Heart left ventricle (tissue), 16 donors: ENCODE results near the gene NLRX1. TPM values are rescaled to one million over a fixed set of nuclear protein-coding genes. Genes with fewer than 3 reads are reported as not detected.

ENCODE experiments used
- ATAC-seq, 4 donors: fragments of 200-7000 bp; cut with Tn5 transposase; one replicate each; pipeline ENCODE4 v1.9.1; 2020 to 2022; ENCODE audit warnings: moderate library complexity in 4 of 4, mild to moderate bottlenecking in 3 of 4, moderate number of reproducible peaks in 1 of 4
- DNase-seq, 5 donors: peaks; one replicate each; pipeline ENCODE4 v3.0.0-alpha.2; 2020
- H3K27ac ChIP-seq, 12 donors: fragments of 200-600 bp; sonication (generic) in 4 of 12; one replicate each; pipeline versions ENCODE4 v1.5.0 to v1.8.0; 2016 to 2022; ENCODE audit warnings: mild to moderate bottlenecking in 2 of 12
- H3K27me3 ChIP-seq, 9 donors: fragments of 200-600 bp; sonication (generic) in 2 of 9; one replicate each; pipeline versions ENCODE4 v1.5.1 to v1.8.0; 2016 to 2022; ENCODE audit warnings: mild to moderate bottlenecking in 3 of 9
- H3K36me3 ChIP-seq, 9 donors: fragments of 200-600 bp; sonication (generic) in 2 of 9; one replicate each; pipeline versions ENCODE4 v1.5.0 to v1.8.0; 2018 to 2022; ENCODE audit warnings: mild to moderate bottlenecking in 2 of 9
- H3K4me1 ChIP-seq, 12 donors: fragments of 200-600 bp; sonication (generic) in 4 of 12; one replicate each; pipeline versions ENCODE4 v1.5.0 to v1.8.0; 2016 to 2022; ENCODE audit warnings: mild to moderate bottlenecking in 3 of 12
- H3K4me3 ChIP-seq, 12 donors: fragments of 200-600 bp; sonication (generic) in 4 of 12; one replicate each; pipeline versions ENCODE4 v1.5.0 to v1.8.0; 2017 to 2022; ENCODE audit warnings: mild to moderate bottlenecking in 9 of 12, moderate library complexity in 4 of 12
- H3K9me3 ChIP-seq, 12 donors: fragments of 200-600 bp; sonication (generic) in 4 of 12; one replicate each; pipeline versions ENCODE4 v1.5.0 to v1.8.0; 2016 to 2022; ENCODE audit warnings: mild to moderate bottlenecking in 1 of 12
- POLR2A ChIP-seq, 2 donors: fragments of 450-650 bp; IDR thresholded peaks; one replicate each; pipeline ENCODE4 v1.6.1; 2017; ENCODE audit warnings: antibody characterized with exemption in 2 of 2, mild to moderate bottlenecking in 2 of 2, moderate library complexity in 2 of 2
- WGBS, 4 donors: extraction: QIAGEN DNeasy Blood & Tissue Kit in 2 of 4; methylation state at CpG; one replicate each; pipeline versions ENCODE4 v1.1.5 to v1.1.7; 2013 to 2018; 5-methylcytosine and 5-hydroxymethylcytosine counted together
- intact Hi-C, 10 donors: fragments of 100-400 bp; cut with DNase I; formaldehyde crosslinking; loops; one replicate each; pipeline versions ENCODE4 v1.11.1 to v1.14.2; 2022
- long read RNA-seq, 3 donors: library from polyadenylated mRNA; unstranded; transcript quantifications; one replicate each; pipeline ENCODE4 v2.0.0, GENCODE V29; 2020 to 2021
- polyA plus RNA-seq, 2 donors: library from polyadenylated mRNA; stranded (reverse); fragments of 200-250 nt; gene quantifications; one replicate each; pipeline ENCODE4 v1.2.3, GENCODE V29; 2013
- total RNA-seq, 9 donors: library from RNA; depleted of rRNA in 2 of 9; stranded (reverse); fragments of >200 nt in 2 of 9; fragmentation: NEBNext Ultra II Directional in 3 of 9; extraction: Animal tissue kit (Norgen Biotek cat#: 25700) in 3 of 9; gene quantifications; one replicate each; pipeline versions ENCODE4 v1.1.0 to v1.2.4, GENCODE V29; 2016 to 2023
- TF ChIP-seq, protein P1 (sequence below), 12 donors: fragments of 200-600 bp; sonication (generic) in 4 of 12; IDR thresholded peaks; one replicate each; pipeline versions ENCODE4 v1.5.0 to v1.8.0; 2018 to 2022; ENCODE audit warnings: antibody characterized with exemption in 12 of 12, mild to moderate bottlenecking in 5 of 12
- donor health status: ischemic (EF 13 %, LVEDD 7.1; RV severe dilation, severe dysfunction).
- donor health status: healthy with polysubstance abuse.
- donor health status: DM: no; HTN: yes; CAD: no.
- donor health status: DM: no; HTN: no; CAD: no.
- donor health status: ischemic (EF 25% LVEDD 6.9; RV normal size, moderate dysfunction).
- donor health status: ischemic (EF 25% LVEDD 5.7; RV mildly dilated, moderate dysfunction).
- donor health status: healthy.
- donor health status: DM: yes; HTN: yes; CAD: no.
- donor health status: ischemic (EF 35%, LVEDD 5.7; RV mildly dilated, moderate dysfunction).
- donor health status: nonischemic (EF 11% LVEDD 7.7; RV severe dilation, severe dysfunction).
- donor health status: DM: yes; HTN: yes; CAD: no.
- donor health status: PGD.
- donor health status: ischemic (EF 29% LVEDD 5.4; RV normal size, mild dysfunction).
- donor health status: nonischemic (EF 23%, LVEDD 6.1; RV moderate dilation, normal function).

NLRX1 gene, protein sequence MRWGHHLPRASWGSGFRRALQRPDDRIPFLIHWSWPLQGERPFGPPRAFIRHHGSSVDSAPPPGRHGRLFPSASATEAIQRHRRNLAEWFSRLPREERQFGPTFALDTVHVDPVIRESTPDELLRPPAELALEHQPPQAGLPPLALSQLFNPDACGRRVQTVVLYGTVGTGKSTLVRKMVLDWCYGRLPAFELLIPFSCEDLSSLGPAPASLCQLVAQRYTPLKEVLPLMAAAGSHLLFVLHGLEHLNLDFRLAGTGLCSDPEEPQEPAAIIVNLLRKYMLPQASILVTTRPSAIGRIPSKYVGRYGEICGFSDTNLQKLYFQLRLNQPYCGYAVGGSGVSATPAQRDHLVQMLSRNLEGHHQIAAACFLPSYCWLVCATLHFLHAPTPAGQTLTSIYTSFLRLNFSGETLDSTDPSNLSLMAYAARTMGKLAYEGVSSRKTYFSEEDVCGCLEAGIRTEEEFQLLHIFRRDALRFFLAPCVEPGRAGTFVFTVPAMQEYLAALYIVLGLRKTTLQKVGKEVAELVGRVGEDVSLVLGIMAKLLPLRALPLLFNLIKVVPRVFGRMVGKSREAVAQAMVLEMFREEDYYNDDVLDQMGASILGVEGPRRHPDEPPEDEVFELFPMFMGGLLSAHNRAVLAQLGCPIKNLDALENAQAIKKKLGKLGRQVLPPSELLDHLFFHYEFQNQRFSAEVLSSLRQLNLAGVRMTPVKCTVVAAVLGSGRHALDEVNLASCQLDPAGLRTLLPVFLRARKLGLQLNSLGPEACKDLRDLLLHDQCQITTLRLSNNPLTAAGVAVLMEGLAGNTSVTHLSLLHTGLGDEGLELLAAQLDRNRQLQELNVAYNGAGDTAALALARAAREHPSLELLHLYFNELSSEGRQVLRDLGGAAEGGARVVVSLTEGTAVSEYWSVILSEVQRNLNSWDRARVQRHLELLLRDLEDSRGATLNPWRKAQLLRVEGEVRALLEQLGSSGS
- 10 to 100 TPM; 19.7 to 47.0 (median 30.7) TPM for total RNA-seq
- polyA plus RNA-seq = 10 to 100 TPM; 10.6 to 13.7 TPM
- long read RNA-seq, donor 1, full-length matches to known transcripts = 24 of 120 reads
- long read RNA-seq, donor 1, partial matches to known transcripts = 50 of 120 reads
- long read RNA-seq, donor 1, other reads (novel, unspliced or antisense) = 46 of 120 reads
- long read RNA-seq, donor 2, full-length matches to known transcripts = 20 of 72 reads
- long read RNA-seq, donor 2, partial matches to known transcripts = 45 of 72 reads
- long read RNA-seq, donor 2, other reads (novel, unspliced or antisense) = 7 of 72 reads
- long read RNA-seq, donor 3, full-length matches to known transcripts = 16 of 58 reads
- long read RNA-seq, donor 3, partial matches to known transcripts = 22 of 58 reads
- long read RNA-seq, donor 3, other reads (novel, unspliced or antisense) = 20 of 58 reads

DNA sequence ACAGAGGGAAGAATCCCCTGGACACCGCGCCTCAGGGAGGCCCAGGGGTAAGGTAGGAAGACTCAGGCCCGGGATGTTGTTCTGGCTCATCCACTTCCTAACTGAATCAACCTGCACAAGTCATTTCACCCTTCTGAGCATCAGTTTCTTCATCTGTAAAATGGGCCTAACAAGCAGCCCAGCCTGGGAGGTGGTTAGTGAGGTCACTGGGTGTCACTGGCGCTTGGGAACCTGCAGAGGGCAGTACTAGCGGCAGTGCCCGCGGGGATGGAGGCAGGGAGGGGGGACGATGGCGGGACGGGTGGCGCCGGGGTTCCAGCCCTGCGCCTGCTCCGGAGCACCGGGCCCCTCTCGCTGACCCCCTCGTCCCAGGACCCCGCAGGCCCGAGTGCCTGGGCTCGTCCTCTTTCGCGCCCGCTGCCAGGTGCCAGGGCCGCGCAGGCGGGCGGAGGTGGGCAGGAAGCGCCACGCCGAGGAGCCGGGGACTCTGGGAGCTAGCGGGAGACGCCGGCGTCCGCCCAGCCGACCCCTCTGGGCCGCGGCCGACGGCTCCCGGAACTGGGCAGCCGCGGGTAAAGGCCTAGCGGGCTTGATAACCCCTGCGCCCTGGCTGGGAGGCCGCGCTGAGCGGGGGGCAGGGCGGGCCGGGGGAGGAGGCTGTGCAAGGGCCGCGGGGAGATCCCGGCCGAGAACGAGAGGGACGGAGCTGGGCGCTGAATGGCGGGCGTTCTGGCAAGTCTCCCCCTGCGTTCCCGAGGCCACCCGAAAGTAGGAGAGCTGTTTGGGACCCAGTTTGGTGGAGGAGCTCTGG, at the start of gene NLRX1:
TSS of gene NLRX1 (plus strand) at position 255 of the 811 bp plus-strand sequence. CDS start 2,679 bp downstream, outside the sequence.
- Histone ChIP-seq H3K36me3 (peaks cover 0 to 8% (median 3%) of the 10 kb centered on the region in 9 donors), H3K4me1 (peaks cover 0 to 19% (median 6%) of the 10 kb centered on the region in 12 donors), H3K27ac (peak within 1 kb of the TSS; percentile 80 to 98 (median 96)), H3K4me3 (peak within 1 kb of the TSS; percentile 40 to 99 (median 92)), H3K27me3 (no peaks in the 10 kb centered on the region), H3K9me3 (no peaks in the 10 kb centered on the region)
- TF ChIP-seq, protein P1, sequence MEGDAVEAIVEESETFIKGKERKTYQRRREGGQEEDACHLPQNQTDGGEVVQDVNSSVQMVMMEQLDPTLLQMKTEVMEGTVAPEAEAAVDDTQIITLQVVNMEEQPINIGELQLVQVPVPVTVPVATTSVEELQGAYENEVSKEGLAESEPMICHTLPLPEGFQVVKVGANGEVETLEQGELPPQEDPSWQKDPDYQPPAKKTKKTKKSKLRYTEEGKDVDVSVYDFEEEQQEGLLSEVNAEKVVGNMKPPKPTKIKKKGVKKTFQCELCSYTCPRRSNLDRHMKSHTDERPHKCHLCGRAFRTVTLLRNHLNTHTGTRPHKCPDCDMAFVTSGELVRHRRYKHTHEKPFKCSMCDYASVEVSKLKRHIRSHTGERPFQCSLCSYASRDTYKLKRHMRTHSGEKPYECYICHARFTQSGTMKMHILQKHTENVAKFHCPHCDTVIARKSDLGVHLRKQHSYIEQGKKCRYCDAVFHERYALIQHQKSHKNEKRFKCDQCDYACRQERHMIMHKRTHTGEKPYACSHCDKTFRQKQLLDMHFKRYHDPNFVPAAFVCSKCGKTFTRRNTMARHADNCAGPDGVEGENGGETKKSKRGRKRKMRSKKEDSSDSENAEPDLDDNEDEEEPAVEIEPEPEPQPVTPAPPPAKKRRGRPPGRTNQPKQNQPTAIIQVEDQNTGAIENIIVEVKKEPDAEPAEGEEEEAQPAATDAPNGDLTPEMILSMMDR (IDR thresholded peaks at IDR 0.05) = peak; percentile 76 to 90 (median 85)
- peak; percentile 12 to 71 for TF ChIP-seq POLR2A (IDR thresholded peaks at IDR 0.05)
- intact Hi-C loops = loop anchor here in 2 of 10 donors (2.0 kb wide), 2 partner anchors 28 to 62 kb away; partner anchors contain the start of gene C2CD2L (in 1 of the 2)
- ATAC-seq (peak; percentile 86 to 96 (median 94)), DNase-seq (peak; percentile 85 to 92 (median 89))
- 4 to 11% (median 7%) methylated on average over 17 to 63 of the region's 63 CpGs for WGBS, 4 donors

DNA sequence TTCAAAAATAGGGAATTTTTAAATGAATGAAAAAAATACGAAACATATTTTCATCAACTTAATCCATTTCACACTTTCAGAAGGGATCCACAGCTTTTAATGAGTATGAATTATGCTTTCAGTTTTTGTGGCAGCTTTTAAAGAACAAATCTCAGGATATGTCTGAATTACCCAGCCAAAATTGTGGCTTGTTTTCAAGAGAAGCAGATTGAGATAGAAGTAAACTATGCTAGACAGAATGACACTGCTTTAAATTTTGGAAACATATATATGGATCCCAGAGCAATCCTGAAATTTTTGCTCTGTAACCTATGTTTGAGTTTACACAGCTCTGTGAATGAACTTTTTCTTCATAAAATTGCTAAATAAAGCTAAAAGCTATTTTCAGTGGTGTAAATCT, 49.6 kb upstream of the NLRX1 start:
- TF ChIP-seq, protein P1 (IDR thresholded peaks at IDR 0.05) = no peak
- no peak for TF ChIP-seq POLR2A (IDR thresholded peaks at IDR 0.05)
- Histone ChIP-seq H3K27me3 (no peaks in the 10 kb centered on the region), H3K27ac (no peak overlapping the region), H3K4me1 (peaks cover 5 to 53% (median 17%) of the 10 kb centered on the region in 12 donors), H3K36me3 (peaks cover 0 to 45% (median 30%) of the 10 kb centered on the region in 9 donors), H3K4me3 (no peak overlapping the region), H3K9me3 (no peaks in the 10 kb centered on the region)
- ATAC-seq (no peak), DNase-seq (no peak)
- WGBS, 4 donors = 90 to 98% (median 95%) methylated on average over 1 of the region's 1 CpG
- intact Hi-C loops = loop anchor here in 1 of 10 donors (10.0 kb wide), 1 partner anchor 196 kb away; the partner anchor contains the start of gene MCAM

DNA sequence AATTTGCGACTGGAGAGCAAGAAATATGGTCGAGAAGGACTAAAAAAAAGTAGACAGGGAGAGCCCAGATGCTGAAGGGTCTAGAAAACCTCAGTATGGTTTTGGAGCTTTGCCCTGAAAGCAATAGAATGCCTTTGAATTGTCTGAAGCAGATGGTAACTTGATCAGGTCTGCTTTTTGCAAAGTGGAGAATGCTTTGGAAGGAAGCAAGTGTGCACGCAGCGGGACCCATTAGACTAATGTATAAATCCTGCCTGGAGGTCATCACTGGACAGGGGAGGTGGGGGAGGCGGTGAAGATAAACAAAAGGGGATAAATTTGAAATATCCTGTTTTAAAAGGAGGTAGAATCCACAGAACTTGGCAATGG, 47.9 kb upstream of the NLRX1 start:
- H3K36me3 ChIP-seq = peaks cover 0 to 42% (median 30%) of the 10 kb centered on the region in 9 donors
- H3K4me3 ChIP-seq = peak overlapping the region; percentile 18 to 97 (median 80)
- DNase-seq = no peak
- no peaks in the 10 kb centered on the region for H3K27me3 ChIP-seq
- no peaks in the 10 kb centered on the region for H3K9me3 ChIP-seq
- intact Hi-C loops = no loop called here
- 29 to 34% (median 30%) methylated on average over 5 of the region's 5 CpGs for WGBS, 4 donors
- no peak for ATAC-seq
- no peak for TF ChIP-seq POLR2A (IDR thresholded peaks at IDR 0.05)
- TF ChIP-seq, protein P1 (IDR thresholded peaks at IDR 0.05) = no peak
- H3K4me1 ChIP-seq = peaks cover 5 to 38% (median 17%) of the 10 kb centered on the region in 12 donors
- peak overlapping the region in 11 of 12 donors; percentile 53 to 89 (median 80) for H3K27ac ChIP-seq
